ENCODE results near the gene RAMP2. TPM values are rescaled to one million over a fixed set of nuclear protein-coding genes. Genes with fewer than 3 reads are reported as not detected.

Gene RAMP2
- total RNA-seq, 1 experiment from 2014 or later = not detected

GRCh38 chr17:42723636-42724035 lies 37.4 kb upstream of the RAMP2 start:
- no peaks in the 10 kb centered on the region for H3K27me3 ChIP-seq (ENCODE audit: low read length)
- H3K9me2 ChIP-seq (replicated peaks; ENCODE audit: low read length) = no peaks in the 10 kb centered on the region
- H3K36me3 ChIP-seq (ENCODE audit: low read depth, low read length) = peaks cover 3% of the 10 kb centered on the region; the same call in 1 of the 2 replicates
- H3K4me3 ChIP-seq (ENCODE audit: low read length) = no peak overlapping the region
- no peaks in the 10 kb centered on the region for H3K9me3 ChIP-seq (ENCODE audit: low read length)
- intact Hi-C loops (cut with micrococcal nuclease) = no loop called here
- no peak overlapping the region for H3K4me2 ChIP-seq (ENCODE audit: low read length)
- H2AFZ ChIP-seq (ENCODE audit: low read length) = no peak overlapping the region
- no TSS peak for BruUV-seq (replicated peaks)
- DNase-seq = no peak
- no peaks in the 10 kb centered on the region for H3K4me1 ChIP-seq (ENCODE audit: insufficient read depth, low read length)
- ChIA-PET POLR2A (ENCODE audit: unreplicated experiment) (no interaction called here), CTCF (no interaction called here)
- no peaks in the 10 kb centered on the region for H3F3A ChIP-seq (ENCODE audit: low read length, unreplicated experiment)
- no peaks in the 10 kb centered on the region for H3K79me2 ChIP-seq (ENCODE audit: low read length)
- no peak for ATAC-seq
- TF ChIP-seq EZH2 (IDR thresholded peaks at IDR 0.05; ENCODE audit: low read length, unreplicated experiment) (no peak), EZH2phosphoT487 (IDR thresholded peaks at IDR 0.05; ENCODE audit: borderline replicate concordance, low read length) (no peak), CTCF (conservative IDR thresholded peaks at IDR 0.05; ENCODE audit: low read depth, low read length) (no peak)
- no peak overlapping the region for H3K27ac ChIP-seq (ENCODE audit: low read length)
- no peaks in the 10 kb centered on the region for H4K20me1 ChIP-seq (ENCODE audit: low read length)
- no peak overlapping the region for H3K9ac ChIP-seq (ENCODE audit: low read length)

GRCh38 chr17:42725143-42725542 lies 35.9 kb upstream of the RAMP2 start:
- BruUV-seq (replicated peaks) = no TSS peak
- intact Hi-C loops (cut with micrococcal nuclease) = no loop called here

More at GRCh38 chr17:42725143-42725542, 35.9 kb upstream of the RAMP2 start:
- no peaks in the 10 kb centered on the region for H3K27me3 ChIP-seq (ENCODE audit: low read length)
- POLR2A ChIA-PET (ENCODE audit: unreplicated experiment) = no interaction called here
- H3K4me2 ChIP-seq (ENCODE audit: low read length) = no peak overlapping the region
- ATAC-seq (no peak), DNase-seq (no peak)
- H3K9ac ChIP-seq (ENCODE audit: low read length) = no peak overlapping the region
- no peaks in the 10 kb centered on the region for H3K79me2 ChIP-seq (ENCODE audit: low read length)
- H3K4me3 ChIP-seq (ENCODE audit: low read length) = no peak overlapping the region
- H3F3A ChIP-seq (ENCODE audit: low read length, unreplicated experiment) = no peaks in the 10 kb centered on the region
- H3K27ac ChIP-seq (ENCODE audit: low read length) = no peak overlapping the region
- no peaks in the 10 kb centered on the region for H3K4me1 ChIP-seq (ENCODE audit: insufficient read depth, low read length)
- H3K9me2 ChIP-seq (replicated peaks; ENCODE audit: low read length) = no peaks in the 10 kb centered on the region
- no peaks in the 10 kb centered on the region for H3K9me3 ChIP-seq (ENCODE audit: low read length)
- peaks cover 3% of the 10 kb centered on the region; the same call in 1 of the 2 replicates for H3K36me3 ChIP-seq (ENCODE audit: low read depth, low read length)
- H2AFZ ChIP-seq (ENCODE audit: low read length) = no peak overlapping the region
- CTCF ChIA-PET = no interaction called here
- TF ChIP-seq EZH2phosphoT487 (IDR thresholded peaks at IDR 0.05; ENCODE audit: borderline replicate concordance, low read length) (no peak), CTCF (conservative IDR thresholded peaks at IDR 0.05; ENCODE audit: low read depth, low read length) (no peak), EZH2 (IDR thresholded peaks at IDR 0.05; ENCODE audit: low read length, unreplicated experiment) (no peak)
- H4K20me1 ChIP-seq (ENCODE audit: low read length) = no peaks in the 10 kb centered on the region

All from PC-3 (cell line).